Vagina (tissue), 2 donors: ENCODE data around the gene ALDH3B2. TPM values are rescaled to one million over a fixed set of nuclear protein-coding genes. Genes with fewer than 3 reads are reported as not detected.
A peak's percentile ranks its signal among the peaks of the same experiment; 100 is the strongest.
"Not testable (repeated sequence)": the region's sequence is repeated elsewhere in the genome, so short reads cannot be mapped to it uniquely, and the experiment has no call there.

Experiments used
- DNase-seq, 2 donors: peaks; one replicate each; pipeline ENCODE4 v3.0.0-alpha.2; 2017; ENCODE audit errors: extremely low spot score in 2 of 2
- H3K27ac ChIP-seq: fragments of 200-600 bp; sonication (generic); one replicate; pipeline ENCODE4 v1.5.1; 2019
- H3K27me3 ChIP-seq: fragments of 200-600 bp; sonication (generic); one replicate; pipeline ENCODE4 v1.5.1; 2019
- H3K36me3 ChIP-seq, 2 donors: fragments of 200-600 bp; sonication (generic); one replicate each; pipeline ENCODE4 v1.5.1; 2017 to 2019
- H3K4me1 ChIP-seq: fragments of 200-600 bp; sonication (generic); one replicate; pipeline ENCODE4 v1.5.1; 2019
- H3K4me3 ChIP-seq, 2 donors: fragments of 200-600 bp; sonication (generic); 1 replicate in 1 of 2; 2 replicates in 1 of 2; pipeline ENCODE4 v1.5.1; 2016 to 2019
- H3K9me3 ChIP-seq: fragments of 200-600 bp; sonication (generic); one replicate; pipeline ENCODE4 v1.5.1; 2019
- CTCF ChIP-seq, 3 experiments: fragments of 450-650 bp in 2 of 3; fragments of 200-600 bp in 1 of 3; sonication (generic) in 1 of 3; IDR thresholded peaks; one replicate each; pipeline ENCODE4 v1.5.1; 2017 to 2019; ENCODE audit warnings: antibody characterized with exemption in 3 of 3, mild to moderate bottlenecking in 2 of 3, moderate library complexity in 2 of 3
- POLR2A ChIP-seq, 2 donors: fragments of 450-650 bp; IDR thresholded peaks; one replicate each; pipeline ENCODE4 v1.6.1; 2017; ENCODE audit warnings: antibody characterized with exemption in 2 of 2, mild to moderate bottlenecking in 2 of 2, moderate library complexity in 2 of 2
- POLR2AphosphoS5 ChIP-seq, 2 donors: sonication (generic); formaldehyde crosslinking; IDR thresholded peaks; one replicate each; pipeline ENCODE4 v1.9.0; 2017; ENCODE audit warnings: antibody characterized with exemption in 2 of 2, mild to moderate bottlenecking in 2 of 2, low read depth in 1 of 2; ENCODE audit not compliant: insufficient read depth in 1 of 2
- intact Hi-C: fragments of 100-400 bp; cut with DNase I; formaldehyde crosslinking; loops from one replicate; pipeline ENCODE4 v1.15.1; 2023
- total RNA-seq: library from RNA; depleted of rRNA; stranded (reverse); fragments of >200 nt; gene quantifications from one replicate; pipeline ENCODE4 v1.2.3, GENCODE V29; 2016

ALDH3B2 gene
- total RNA-seq, 1 donor from 2014 or later, result 19.9 TPM

GRCh38 chr11:67662142-67662834, 12.1 kb downstream of the ALDH3B2 start:
- TF ChIP-seq POLR2AphosphoS5 (IDR thresholded peaks at IDR 0.05; ENCODE audit: insufficient read depth in 1 of 2, low read depth in 1 of 2) (no peak), CTCF (IDR thresholded peaks at IDR 0.05) (no peak), POLR2A (IDR thresholded peaks at IDR 0.05) (no peak)
- no peak for DNase-seq

GRCh38 chr11:67660752-67661151, 13.7 kb downstream of the ALDH3B2 start:
- intact Hi-C loops, H3K27ac ChIP-seq, H3K4me1 ChIP-seq, DNase-seq, H3K9me3 ChIP-seq, H3K27me3 ChIP-seq, H3K4me3 ChIP-seq, H3K36me3 ChIP-seq: not testable (repeated sequence)

More at GRCh38 chr11:67662142-67662834, 12.1 kb downstream of the ALDH3B2 start:
- Histone ChIP-seq H3K4me1 (peaks cover 5% of the 10 kb centered on the region), H3K27ac (no peak overlapping the region), H3K4me3 (no peak overlapping the region), H3K9me3 (no peaks in the 10 kb centered on the region), H3K27me3 (no peaks in the 10 kb centered on the region), H3K36me3 (no peaks in the 10 kb centered on the region)
- intact Hi-C loops, result no loop called here

GRCh38 chr11:67659651-67660165, 14.7 kb downstream of the ALDH3B2 start:
- H3K9me3 ChIP-seq, H3K27me3 ChIP-seq, H3K36me3 ChIP-seq, H3K4me3 ChIP-seq, DNase-seq, H3K4me1 ChIP-seq, H3K27ac ChIP-seq, intact Hi-C loops: not testable (repeated sequence)

- Histone ChIP-seq H3K36me3 (no peaks in the 10 kb centered on the region), H3K27ac (no peak overlapping the region), H3K4me1 (peaks cover 8% of the 10 kb centered on the region), H3K27me3 (no peaks in the 10 kb centered on the region), H3K4me3 (no peak overlapping the region), H3K9me3 (no peaks in the 10 kb centered on the region)
- intact Hi-C loops, result no loop called here
- DNase-seq, result no peak
- TF ChIP-seq POLR2AphosphoS5 (IDR thresholded peaks at IDR 0.05; ENCODE audit: insufficient read depth in 1 of 2, low read depth in 1 of 2), result no peak
- TF ChIP-seq CTCF (IDR thresholded peaks at IDR 0.05), result no peak
- TF ChIP-seq POLR2A (IDR thresholded peaks at IDR 0.05), result no peak
These were observed 17.1 kb downstream of the ALDH3B2 start for GRCh38 chr11:67657300-67657699.

- H3K9me3 ChIP-seq, result no peaks in the 10 kb centered on the region
- peaks cover 8% of the 10 kb centered on the region for H3K4me1 ChIP-seq
- no peaks in the 10 kb centered on the region for H3K27me3 ChIP-seq
- DNase-seq, result no peak
- intact Hi-C loops, result no loop called here
- no peak for TF ChIP-seq CTCF (IDR thresholded peaks at IDR 0.05)
- peak in 1 of 2 donors; percentile 55 for TF ChIP-seq POLR2AphosphoS5 (IDR thresholded peaks at IDR 0.05; ENCODE audit: insufficient read depth in 1 of 2, low read depth in 1 of 2)
- TF ChIP-seq POLR2A (IDR thresholded peaks at IDR 0.05), result no peak
- H3K36me3 ChIP-seq, result no peaks in the 10 kb centered on the region
- no peak overlapping the region for H3K4me3 ChIP-seq
- no peak overlapping the region for H3K27ac ChIP-seq
These were observed 18.0 kb downstream of the ALDH3B2 start for GRCh38 chr11:67656278-67656922.

- no peak for TF ChIP-seq POLR2A (IDR thresholded peaks at IDR 0.05)
- TF ChIP-seq CTCF (IDR thresholded peaks at IDR 0.05), result no peak
- TF ChIP-seq POLR2AphosphoS5 (IDR thresholded peaks at IDR 0.05; ENCODE audit: insufficient read depth in 1 of 2, low read depth in 1 of 2), result no peak
- H3K27me3 ChIP-seq, result no peaks in the 10 kb centered on the region
- intact Hi-C loops, result no loop called here
- no peak overlapping the region for H3K27ac ChIP-seq
- DNase-seq, result no peak
- H3K9me3 ChIP-seq, result no peaks in the 10 kb centered on the region
- H3K36me3 ChIP-seq, result no peaks in the 10 kb centered on the region
- H3K4me1 ChIP-seq, result peaks cover 8% of the 10 kb centered on the region
- no peak overlapping the region for H3K4me3 ChIP-seq
These were observed 20.2 kb downstream of the ALDH3B2 start for GRCh38 chr11:67654225-67654624.
